SJCRH30 (cell line): ENCODE data around the gene KIAA1217. TPM values are rescaled to one million over a fixed set of nuclear protein-coding genes. Genes with fewer than 3 reads are reported as not detected.
"Not testable (repeated sequence)": the region's sequence is repeated elsewhere in the genome, so short reads cannot be mapped to it uniquely, and the experiment has no call there.

Source experiments
- DNase-seq, 2 experiments: peaks; one replicate each; pipeline ENCODE4 v3.0.0-alpha.2; 2015 to 2020
- H3K27ac ChIP-seq: fragments of 250-450 bp; sonication (Bioruptor Pico); 2 replicates; pipeline ENCODE4 v1.5.1; 2020; ENCODE audit warnings: mild to moderate bottlenecking, moderate library complexity
- H3K27me3 ChIP-seq: fragments of 250-450 bp; sonication (Bioruptor Pico); 2 replicates; pipeline ENCODE4 v1.5.1; 2020; ENCODE audit warnings: mild to moderate bottlenecking, moderate library complexity
- H3K36me3 ChIP-seq: fragments of 250-450 bp; sonication (Bioruptor Pico); 2 replicates; pipeline ENCODE4 v1.5.1; 2020; ENCODE audit warnings: mild to moderate bottlenecking, moderate library complexity
- H3K4me1 ChIP-seq: fragments of 250-450 bp; sonication (Bioruptor Pico); 2 replicates; pipeline ENCODE4 v1.5.1; 2020; ENCODE audit warnings: mild to moderate bottlenecking, moderate library complexity
- H3K4me3 ChIP-seq: fragments of 250-450 bp; sonication (Bioruptor Pico); 2 replicates; pipeline ENCODE4 v1.5.1; 2020; ENCODE audit warnings: mild to moderate bottlenecking, moderate library complexity
- H3K9me3 ChIP-seq: fragments of 250-450 bp; sonication (Bioruptor Pico); replicated peaks from 2 replicates; pipeline ENCODE4 v1.5.1; 2020; ENCODE audit warnings: mild to moderate bottlenecking, moderate library complexity
- total RNA-seq: library from RNA; depleted of rRNA; stranded (reverse); fragments of >200 nt; shearing (Covaris generic); gene quantifications from 2 replicates; pipeline ENCODE4 v1.2.3, GENCODE V29; 2014

KIAA1217 gene
- total RNA-seq, 1 experiment from 2014 or later = 29.7 TPM

DNA sequence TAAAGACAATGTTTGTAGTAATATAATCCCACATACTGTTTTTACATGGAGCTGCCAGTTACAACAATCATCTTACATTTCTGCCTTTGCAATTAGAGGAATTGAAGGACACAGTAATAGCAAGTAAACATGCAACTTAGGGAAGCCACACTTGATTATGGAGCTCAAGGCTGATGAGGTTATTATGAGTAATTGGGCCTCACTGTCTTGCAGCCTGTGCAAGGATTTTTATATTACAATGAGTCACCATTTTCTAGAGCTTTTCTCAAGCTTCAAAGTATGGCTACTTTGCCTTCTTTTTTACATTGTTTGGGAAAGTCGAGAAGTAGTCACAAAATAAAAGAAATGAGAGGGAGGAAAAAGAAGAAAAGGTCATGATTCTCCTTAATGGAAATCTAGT is 226.4 kb downstream of the KIAA1217 start:
- H3K9me3 ChIP-seq = no peaks in the 10 kb centered on the region
- peaks cover 41% of the 10 kb centered on the region for H3K36me3 ChIP-seq
- DNase-seq = no peak
- H3K4me3 ChIP-seq = no peak overlapping the region
- H3K27me3 ChIP-seq = no peaks in the 10 kb centered on the region
- no peak overlapping the region for H3K27ac ChIP-seq
- peaks cover 3% of the 10 kb centered on the region; the same call in 1 of the 2 replicates for H3K4me1 ChIP-seq

GRCh38 chr10:24437302-24437701 is 228.4 kb downstream of the KIAA1217 start:
- H3K9me3 ChIP-seq = no peaks in the 10 kb centered on the region
- no peaks in the 10 kb centered on the region for H3K27me3 ChIP-seq
- DNase-seq = no peak

GRCh38 chr10:24438800-24439199 is 229.9 kb downstream of the KIAA1217 start:
- no peak for DNase-seq

More at GRCh38 chr10:24437302-24437701, 228.4 kb downstream of the KIAA1217 start:
- Histone ChIP-seq H3K36me3 (peaks cover 46% of the 10 kb centered on the region), H3K4me3 (no peak overlapping the region), H3K27ac (no peak overlapping the region), H3K4me1 (peaks cover 3% of the 10 kb centered on the region; the same call in 1 of the 2 replicates)

DNA sequence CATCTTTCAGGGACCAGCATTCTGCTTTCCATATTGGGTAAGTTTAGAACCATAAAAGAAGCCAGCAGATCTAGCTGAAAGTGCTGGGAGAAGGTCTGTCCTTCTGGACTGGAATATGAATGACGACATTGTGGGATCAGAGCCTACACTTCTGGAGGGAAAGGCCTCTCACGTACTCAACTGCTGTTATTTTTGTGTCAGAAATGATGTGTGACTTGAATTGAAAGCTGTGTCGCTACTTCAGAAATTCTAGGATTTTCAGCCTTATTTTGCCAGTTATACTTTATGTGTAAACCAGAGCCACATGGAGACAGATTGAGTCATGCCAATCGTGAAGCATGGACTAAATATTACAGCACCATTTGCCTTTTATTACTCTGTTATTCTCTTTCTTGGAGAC is 231.0 kb downstream of the KIAA1217 start:
- no peak overlapping the region for H3K4me3 ChIP-seq
- H3K27ac ChIP-seq = no peak overlapping the region
- H3K9me3 ChIP-seq = no peaks in the 10 kb centered on the region
- H3K4me1 ChIP-seq = peaks cover 3% of the 10 kb centered on the region; the same call in 1 of the 2 replicates
- no peak for DNase-seq
- peaks cover 40% of the 10 kb centered on the region for H3K36me3 ChIP-seq
- H3K27me3 ChIP-seq = no peaks in the 10 kb centered on the region

More at GRCh38 chr10:24438800-24439199, 229.9 kb downstream of the KIAA1217 start:
- Histone ChIP-seq H3K4me3 (no peak overlapping the region), H3K36me3 (peaks cover 44% of the 10 kb centered on the region), H3K27me3 (no peaks in the 10 kb centered on the region), H3K4me1 (peaks cover 3% of the 10 kb centered on the region; the same call in 1 of the 2 replicates), H3K27ac (no peak overlapping the region), H3K9me3 (no peaks in the 10 kb centered on the region)

DNA sequence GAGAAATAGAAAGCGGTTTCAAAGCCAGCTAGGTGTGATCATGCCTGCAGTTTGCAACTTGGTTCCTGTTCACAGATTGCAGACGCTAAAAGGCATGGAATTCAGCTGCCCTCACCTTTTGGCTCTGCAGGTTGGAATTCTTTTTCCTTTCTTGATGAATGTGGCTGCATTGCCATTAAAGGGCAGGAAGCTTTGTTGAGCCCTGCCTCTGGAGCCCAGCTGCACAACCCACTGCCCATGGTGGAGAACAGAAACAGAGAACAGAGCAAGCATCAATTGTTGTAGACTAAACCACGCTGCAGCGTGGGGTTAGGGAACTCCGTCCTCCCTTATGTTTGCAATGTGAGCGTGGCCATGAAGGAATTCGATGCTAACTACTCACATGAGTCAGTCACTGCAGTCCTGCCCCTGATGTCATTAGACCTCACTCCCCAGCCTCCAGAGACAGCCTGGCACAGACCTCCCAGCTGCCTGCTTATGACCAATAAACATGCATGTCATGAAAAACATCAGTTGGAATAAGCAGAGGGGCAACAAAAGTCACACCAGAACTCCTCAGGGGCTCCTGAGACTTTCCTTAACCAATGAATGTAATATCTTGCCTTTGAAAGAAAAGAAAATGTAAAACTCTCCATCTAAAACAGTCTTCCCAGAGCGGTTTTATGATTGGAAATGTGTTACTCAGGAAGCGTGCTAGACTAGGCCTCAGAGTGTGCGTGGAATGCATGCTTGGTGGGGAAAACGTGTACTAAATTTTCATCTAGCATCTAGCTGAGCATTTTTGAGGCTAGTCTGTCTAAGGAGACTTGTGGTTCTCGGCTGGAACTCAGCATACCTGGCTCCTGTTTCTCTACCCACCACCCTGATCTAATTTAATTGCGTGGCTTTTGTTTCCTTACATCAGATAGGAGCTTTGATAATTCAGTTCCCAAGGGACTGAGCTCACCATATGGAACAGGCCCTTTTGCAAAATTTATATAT is 232.2 kb downstream of the KIAA1217 start:
- Histone ChIP-seq H3K27ac (no peak overlapping the region), H3K27me3 (no peaks in the 10 kb centered on the region), H3K36me3 (peaks cover 34% of the 10 kb centered on the region), H3K4me1 (peaks cover 5% of the 10 kb centered on the region), H3K4me3 (no peak overlapping the region), H3K9me3 (no peaks in the 10 kb centered on the region)
- peak; percentile 41 for DNase-seq

GRCh38 chr10:24442234-24442633 is 233.3 kb downstream of the KIAA1217 start:
- H3K27ac ChIP-seq = no peak overlapping the region
- peaks cover 14% of the 10 kb centered on the region for H3K4me1 ChIP-seq
- H3K4me3 ChIP-seq = no peak overlapping the region
- no peak for DNase-seq
- H3K9me3 ChIP-seq = no peaks in the 10 kb centered on the region
- H3K36me3 ChIP-seq = peaks cover 34% of the 10 kb centered on the region
- H3K27me3 ChIP-seq = no peaks in the 10 kb centered on the region

GRCh38 chr10:24442641-24443174 is 233.8 kb downstream of the KIAA1217 start:
- not testable (repeated sequence) for DNase-seq, H3K4me3 ChIP-seq, H3K27me3 ChIP-seq, H3K9me3 ChIP-seq, H3K27ac ChIP-seq
- peaks cover 14% of the 10 kb centered on the region for H3K4me1 ChIP-seq
- peaks cover 34% of the 10 kb centered on the region for H3K36me3 ChIP-seq

DNA sequence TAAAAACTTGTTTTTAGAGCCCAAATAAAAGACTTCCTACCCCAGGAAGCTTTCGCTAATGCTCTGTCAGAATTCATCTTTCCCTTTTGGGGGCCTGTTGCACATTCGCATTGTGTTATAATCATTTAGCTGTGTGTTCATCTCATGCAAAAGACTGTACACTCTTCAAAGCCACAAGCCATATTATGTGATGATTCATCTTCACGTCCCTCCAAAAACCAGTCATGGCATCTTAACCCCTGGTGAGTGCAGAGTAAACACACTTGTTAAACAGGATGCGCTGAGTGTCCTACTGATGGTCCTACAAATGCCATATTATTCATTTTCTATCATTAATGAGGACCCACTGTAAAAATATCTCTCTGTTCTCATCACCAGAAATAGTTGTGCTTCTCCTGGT is 235.4 kb downstream of the KIAA1217 start:
- Histone ChIP-seq H3K9me3 (no peaks in the 10 kb centered on the region), H3K27me3 (no peaks in the 10 kb centered on the region), H3K36me3 (peaks cover 23% of the 10 kb centered on the region), H3K27ac (no peak overlapping the region), H3K4me1 (peaks cover 10% of the 10 kb centered on the region), H3K4me3 (no peak overlapping the region)
- peak in 1 of 2 experiments; percentile 26 for DNase-seq

- not testable (repeated sequence) for H3K9me3 ChIP-seq, H3K27me3 ChIP-seq, DNase-seq, H3K4me3 ChIP-seq
- Histone ChIP-seq H3K4me1 (peaks cover 10% of the 10 kb centered on the region), H3K27ac (peak overlapping the region; percentile 8; the same call in 1 of the 2 replicates), H3K36me3 (peaks cover 14% of the 10 kb centered on the region)
These were observed 237.0 kb downstream of the KIAA1217 start for GRCh38 chr10:24445958-24446357.

DNA sequence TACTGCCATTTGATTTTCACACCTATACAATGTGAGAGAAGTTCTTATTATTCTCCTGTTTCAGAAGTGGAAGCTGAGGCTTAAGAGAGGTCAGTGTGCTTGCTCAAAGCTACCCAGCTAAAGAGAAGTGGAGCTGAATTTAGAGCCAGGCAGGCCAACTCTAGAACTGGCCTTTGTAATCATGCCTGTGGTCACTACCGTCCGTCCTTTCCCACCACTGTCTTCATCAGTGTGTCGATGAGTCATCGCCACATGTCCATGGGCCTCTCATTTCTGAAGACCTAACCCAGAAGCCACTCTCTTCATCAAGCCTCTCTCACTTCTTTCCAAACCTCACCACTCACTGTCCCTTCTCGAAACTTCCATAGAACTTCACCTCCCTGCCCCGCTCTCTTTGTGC is 237.8 kb downstream of the KIAA1217 start:
- H3K4me1 ChIP-seq = peaks cover 10% of the 10 kb centered on the region
- no peaks in the 10 kb centered on the region for H3K27me3 ChIP-seq
- peak overlapping the region; percentile 8 for H3K27ac ChIP-seq
- H3K4me3 ChIP-seq = no peak overlapping the region
- H3K36me3 ChIP-seq = peaks cover 17% of the 10 kb centered on the region
- H3K9me3 ChIP-seq = no peaks in the 10 kb centered on the region
- peak; percentile 64 to 73 for DNase-seq

DNA sequence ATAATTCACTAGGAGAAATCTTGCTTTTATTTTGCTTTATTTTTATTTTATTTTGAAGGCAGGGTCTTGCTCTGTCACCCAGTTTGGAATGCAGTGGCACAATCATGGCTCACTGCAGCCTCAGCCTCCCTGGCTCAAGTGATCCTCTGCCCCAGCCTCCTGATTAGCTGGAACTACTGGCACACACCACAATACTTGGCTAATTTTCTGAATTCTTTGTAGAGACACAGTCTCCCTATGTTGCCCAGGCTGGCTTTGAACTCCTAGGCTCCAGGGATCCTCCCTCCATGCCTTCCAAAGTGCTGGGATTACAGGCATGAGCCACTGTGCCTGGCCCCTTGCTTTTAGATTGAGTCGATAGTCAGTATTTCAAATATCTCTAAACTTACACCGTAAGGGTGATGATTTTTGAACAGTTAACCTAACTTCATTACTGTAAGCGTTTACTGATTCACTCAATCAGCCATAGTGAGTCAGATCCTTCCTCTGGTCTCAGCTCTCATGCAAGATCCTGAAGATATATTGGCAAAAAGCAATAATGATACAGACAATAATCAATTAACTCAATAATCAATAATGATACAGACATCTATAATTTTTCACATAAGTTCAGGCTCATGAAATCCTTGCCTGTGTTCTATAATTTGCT is 239.5 kb downstream of the KIAA1217 start:
- Histone ChIP-seq H3K9me3 (no peaks in the 10 kb centered on the region), H3K4me1 (peaks cover 10% of the 10 kb centered on the region), H3K36me3 (peaks cover 15% of the 10 kb centered on the region), H3K27me3 (no peaks in the 10 kb centered on the region), H3K27ac (no peak overlapping the region), H3K4me3 (no peak overlapping the region)
- no peak for DNase-seq

- H3K4me3 ChIP-seq = no peak overlapping the region
- peaks cover 13% of the 10 kb centered on the region for H3K36me3 ChIP-seq
- H3K27me3 ChIP-seq = no peaks in the 10 kb centered on the region
- no peaks in the 10 kb centered on the region for H3K9me3 ChIP-seq
- no peak overlapping the region for H3K27ac ChIP-seq
- H3K4me1 ChIP-seq = peaks cover 10% of the 10 kb centered on the region
- DNase-seq = no peak
These were observed 240.4 kb downstream of the KIAA1217 start for GRCh38 chr10:24449321-24449740.

DNA sequence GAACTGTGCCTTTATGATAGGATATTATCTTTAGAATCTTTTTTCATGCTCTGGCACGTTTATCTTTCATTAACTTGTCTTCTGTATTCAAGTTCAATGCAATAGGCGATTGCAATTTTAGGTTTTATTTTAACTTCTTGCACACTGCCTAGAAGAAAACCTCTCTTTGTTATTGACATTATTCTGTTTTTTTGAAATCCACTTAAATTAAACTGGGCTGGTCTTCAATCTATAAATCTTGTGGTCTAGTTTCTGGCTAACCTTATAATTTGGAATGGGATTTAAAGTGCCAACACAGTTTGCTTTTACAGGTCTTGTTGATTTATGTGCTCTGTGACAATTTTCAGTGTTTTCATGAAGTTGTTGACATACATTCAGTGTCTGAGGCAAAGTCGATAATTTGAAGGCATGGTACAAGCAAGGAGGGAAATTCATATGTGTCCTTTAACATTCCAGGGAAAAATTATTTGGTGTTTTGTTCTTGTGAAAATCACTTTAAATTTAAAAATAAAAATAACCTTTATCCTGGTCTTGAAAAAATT is 240.9 kb downstream of the KIAA1217 start:
- H3K4me1 ChIP-seq = peaks cover 10% of the 10 kb centered on the region
- no peaks in the 10 kb centered on the region for H3K27me3 ChIP-seq
- H3K36me3 ChIP-seq = peaks cover 10% of the 10 kb centered on the region
- H3K4me3 ChIP-seq = no peak overlapping the region
- H3K27ac ChIP-seq = no peak overlapping the region
- DNase-seq = no peak
- no peaks in the 10 kb centered on the region for H3K9me3 ChIP-seq

GRCh38 chr10:24451325-24451820 is 242.4 kb downstream of the KIAA1217 start:
- H3K4me3 ChIP-seq = no peak overlapping the region
- H3K27me3 ChIP-seq = no peaks in the 10 kb centered on the region
- H3K27ac ChIP-seq = no peak overlapping the region
- H3K4me1 ChIP-seq = peaks cover 6% of the 10 kb centered on the region
- peaks cover 6% of the 10 kb centered on the region; the same call in 1 of the 2 replicates for H3K36me3 ChIP-seq
- no peak for DNase-seq
- no peaks in the 10 kb centered on the region for H3K9me3 ChIP-seq
